ENCODE measurements around the gene SH2D7.
A peak's percentile ranks its signal among the peaks of the same experiment; 100 is the strongest.

SH2D7 gene

GRCh38 chr15:78061963-78062427 lies 30.4 kb upstream of the SH2D7 start:
- peak; percentile 65 to 70 for DNase-seq

GRCh38 chr15:78063217-78063616 lies 29.1 kb upstream of the SH2D7 start:
- no peak for DNase-seq

- no peak for DNase-seq
Measured at GRCh38 chr15:78063970-78064385, 28.4 kb upstream of the SH2D7 start.

- no peak for DNase-seq
Measured at GRCh38 chr15:78064544-78064943, 27.8 kb upstream of the SH2D7 start.

GRCh38 chr15:78065284-78065872 lies 27.0 kb upstream of the SH2D7 start:
- peak; percentile 33 to 41 for DNase-seq

GRCh38 chr15:78065973-78066946 lies 26.1 kb upstream of the SH2D7 start:
- DNase-seq, result no peak

- no peak for DNase-seq
Measured at GRCh38 chr15:78067328-78068228, 24.8 kb upstream of the SH2D7 start.

GRCh38 chr15:78069052-78069414 lies 23.3 kb upstream of the SH2D7 start:
- peak; percentile 42 to 49 for DNase-seq

- DNase-seq, result peak in 1 of 2 experiments; percentile 29
Measured at GRCh38 chr15:78069462-78070029, 22.8 kb upstream of the SH2D7 start.

GRCh38 chr15:78070049-78070700 lies 22.2 kb upstream of the SH2D7 start:
- peak; percentile 83 to 84 for DNase-seq

- peak in 1 of 2 experiments; percentile 7 for DNase-seq
Measured at GRCh38 chr15:78071383-78071782, 21.0 kb upstream of the SH2D7 start.

GRCh38 chr15:78072080-78072892 lies 20.1 kb upstream of the SH2D7 start:
- peak; percentile 41 to 55 for DNase-seq

- no peak for DNase-seq
Measured at GRCh38 chr15:78073046-78073787, 19.1 kb upstream of the SH2D7 start.

GRCh38 chr15:78075490-78076230 lies 16.7 kb upstream of the SH2D7 start:
- peak; percentile 50 to 52 for DNase-seq

- peak in 1 of 2 experiments; percentile 29 for DNase-seq
Measured at GRCh38 chr15:78076231-78077052, 15.9 kb upstream of the SH2D7 start.

- peak; percentile 28 to 60 for DNase-seq
Measured at GRCh38 chr15:78077053-78077870, 15.1 kb upstream of the SH2D7 start, which contains the start of gene TBC1D2B. Gene TBC1D2B, minus strand, starts transcription at chr15:78077711. Its CDS starts 59 bp downstream, at chr15:78077652.

GRCh38 chr15:78077871-78078210 lies 14.5 kb upstream of the SH2D7 start:
- peak in 1 of 2 experiments; percentile 60 for DNase-seq

Data from Kasumi-1 (cell line).